SH-SY5Y (cell line): ENCODE data around the gene AGR2.

Experiments
- GATA2 ChIP-seq: IDR thresholded peaks from 2 replicates; pipeline ENCODE4 v1.6.1; 2011; ENCODE audit warnings: mild to moderate bottlenecking, low read depth, low read length
- GATA3 ChIP-seq: IDR thresholded peaks from 2 replicates; pipeline ENCODE4 v1.6.1; 2011; ENCODE audit warnings: low read depth, mild to moderate bottlenecking, low read length, moderate library complexity

- TF ChIP-seq GATA2 = no peak
- no peak for TF ChIP-seq GATA3
Measured at GRCh38 chr7:16845746-16846145, 40.9 kb upstream of the AGR2 start.
